Measurements from ENCODE around the gene MICAL3. TPM values are rescaled to one million over a fixed set of nuclear protein-coding genes. Genes with fewer than 3 reads are reported as not detected.

Gene MICAL3
- polyA plus RNA-seq, 1 donor from 2014 or later: 28.1 TPM

DNA sequence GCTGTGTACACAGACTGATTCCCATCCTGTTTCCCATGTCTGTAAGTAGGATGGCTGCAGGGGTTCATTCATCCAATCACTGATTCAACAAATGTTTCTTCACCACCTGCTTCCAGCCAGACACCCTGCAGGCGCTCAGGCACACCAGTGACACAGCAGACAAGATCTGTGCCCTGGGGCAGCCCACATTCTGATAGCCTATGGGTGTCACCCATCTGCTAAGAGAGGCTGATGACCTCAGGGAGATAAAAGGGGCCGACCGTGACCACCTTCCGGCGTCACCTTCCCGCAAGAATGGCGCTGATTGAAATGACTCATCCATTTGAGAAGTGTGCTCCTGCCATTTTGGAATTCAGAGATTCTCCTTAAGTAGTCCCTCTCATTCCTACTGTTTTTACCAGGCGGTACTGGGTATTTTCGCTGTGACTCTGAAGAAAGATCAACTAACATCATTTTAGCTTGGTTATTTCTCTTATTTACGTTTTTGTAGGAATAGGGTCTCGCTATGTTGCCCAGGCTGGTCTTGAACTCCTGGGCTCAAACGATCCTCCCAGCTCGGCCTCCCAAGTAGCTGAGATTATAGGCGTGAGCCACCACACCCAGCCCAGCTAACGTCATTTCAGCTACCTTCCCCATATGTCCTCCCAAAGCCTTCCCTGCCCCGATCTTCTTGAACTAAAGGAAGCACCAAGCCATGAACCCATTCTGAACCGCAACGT, 176.8 kb downstream of the MICAL3 start:
- Histone ChIP-seq H3K9ac (ENCODE audit: low read length) (no peak overlapping the region), H3K27ac (ENCODE audit: low read length) (no peak overlapping the region)

DNA sequence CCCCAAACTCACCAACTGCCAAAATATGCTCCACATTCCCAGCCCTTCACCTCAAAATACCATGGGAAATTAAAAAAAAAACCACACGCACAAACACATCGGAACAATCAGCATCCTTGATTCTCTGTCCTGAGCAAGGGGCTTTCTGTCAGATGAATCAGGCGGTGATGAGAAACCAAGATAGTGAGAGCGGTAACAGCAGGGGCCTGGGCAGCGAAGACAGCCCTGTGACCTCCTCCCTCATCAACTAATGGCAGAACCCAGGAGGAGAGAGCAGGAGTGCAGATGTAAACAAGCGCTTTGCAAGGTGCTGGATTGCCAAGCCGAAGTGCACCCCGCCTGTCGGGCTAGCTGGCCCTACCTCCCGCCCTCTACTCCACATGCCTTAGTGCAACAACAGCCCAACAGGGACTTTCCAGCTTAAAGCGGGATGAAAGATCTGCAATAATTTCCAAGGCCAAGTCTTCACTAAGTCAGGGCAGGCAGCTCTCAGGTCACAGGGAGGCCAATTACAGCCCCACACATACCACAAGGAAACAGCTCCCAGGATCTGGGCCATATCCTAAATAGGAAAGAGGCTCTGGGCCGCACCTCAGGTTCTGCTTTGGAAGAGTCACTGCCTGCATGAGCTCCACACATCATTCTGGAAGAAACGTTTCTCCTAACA, 177.9 kb downstream of the MICAL3 start:
- no peaks in the 10 kb centered on the region for H3K36me3 ChIP-seq (ENCODE audit: insufficient read depth, low read length)
- H3F3A ChIP-seq (ENCODE audit: insufficient read depth, low read length, poor library complexity, severe bottlenecking): no peaks in the 10 kb centered on the region
- H3K9me2 ChIP-seq (ENCODE audit: insufficient read depth, low read length): no peaks in the 10 kb centered on the region
- H3K27ac ChIP-seq (ENCODE audit: low read length): no peak overlapping the region
- H3K9ac ChIP-seq (ENCODE audit: low read length): no peak overlapping the region
- H4K20me1 ChIP-seq (ENCODE audit: insufficient read depth): no peaks in the 10 kb centered on the region
- H3K4me2 ChIP-seq (ENCODE audit: low read length): no peak overlapping the region
- H3K79me2 ChIP-seq (replicated peaks; ENCODE audit: insufficient read depth, low read length): no peaks in the 10 kb centered on the region
- TF ChIP-seq, protein P1, sequence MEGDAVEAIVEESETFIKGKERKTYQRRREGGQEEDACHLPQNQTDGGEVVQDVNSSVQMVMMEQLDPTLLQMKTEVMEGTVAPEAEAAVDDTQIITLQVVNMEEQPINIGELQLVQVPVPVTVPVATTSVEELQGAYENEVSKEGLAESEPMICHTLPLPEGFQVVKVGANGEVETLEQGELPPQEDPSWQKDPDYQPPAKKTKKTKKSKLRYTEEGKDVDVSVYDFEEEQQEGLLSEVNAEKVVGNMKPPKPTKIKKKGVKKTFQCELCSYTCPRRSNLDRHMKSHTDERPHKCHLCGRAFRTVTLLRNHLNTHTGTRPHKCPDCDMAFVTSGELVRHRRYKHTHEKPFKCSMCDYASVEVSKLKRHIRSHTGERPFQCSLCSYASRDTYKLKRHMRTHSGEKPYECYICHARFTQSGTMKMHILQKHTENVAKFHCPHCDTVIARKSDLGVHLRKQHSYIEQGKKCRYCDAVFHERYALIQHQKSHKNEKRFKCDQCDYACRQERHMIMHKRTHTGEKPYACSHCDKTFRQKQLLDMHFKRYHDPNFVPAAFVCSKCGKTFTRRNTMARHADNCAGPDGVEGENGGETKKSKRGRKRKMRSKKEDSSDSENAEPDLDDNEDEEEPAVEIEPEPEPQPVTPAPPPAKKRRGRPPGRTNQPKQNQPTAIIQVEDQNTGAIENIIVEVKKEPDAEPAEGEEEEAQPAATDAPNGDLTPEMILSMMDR (IDR thresholded peaks at IDR 0.05; ENCODE audit: poor library complexity, severe bottlenecking): no peak
- TF ChIP-seq POLR2AphosphoS5 (IDR thresholded peaks at IDR 0.05): no peak
- no peaks in the 10 kb centered on the region for H3K9me3 ChIP-seq (ENCODE audit: low read length)
- H3K4me3 ChIP-seq (ENCODE audit: low read length): no peak overlapping the region
- H2AFZ ChIP-seq (ENCODE audit: low read depth, low read length): no peak overlapping the region
- H3K27me3 ChIP-seq (ENCODE audit: insufficient read depth, low read depth, low read length): no peaks in the 10 kb centered on the region

More for the DNA sequence above, 176.8 kb downstream of the MICAL3 start:
- H3K9me3 ChIP-seq (ENCODE audit: low read length): no peaks in the 10 kb centered on the region
- H3K27me3 ChIP-seq (ENCODE audit: insufficient read depth, low read depth, low read length): no peaks in the 10 kb centered on the region
- H2AFZ ChIP-seq (ENCODE audit: low read depth, low read length): no peak overlapping the region
- H3K36me3 ChIP-seq (ENCODE audit: insufficient read depth, low read length): no peaks in the 10 kb centered on the region
- no peak overlapping the region for H3K4me2 ChIP-seq (ENCODE audit: low read length)
- H3F3A ChIP-seq (ENCODE audit: insufficient read depth, low read length, poor library complexity, severe bottlenecking): no peaks in the 10 kb centered on the region
- no peaks in the 10 kb centered on the region for H3K9me2 ChIP-seq (ENCODE audit: insufficient read depth, low read length)
- H3K79me2 ChIP-seq (replicated peaks; ENCODE audit: insufficient read depth, low read length): no peaks in the 10 kb centered on the region
- no peak for TF ChIP-seq POLR2AphosphoS5 (IDR thresholded peaks at IDR 0.05)
- no peak overlapping the region for H3K4me3 ChIP-seq (ENCODE audit: low read length)
- H4K20me1 ChIP-seq (ENCODE audit: insufficient read depth): no peaks in the 10 kb centered on the region

DNA sequence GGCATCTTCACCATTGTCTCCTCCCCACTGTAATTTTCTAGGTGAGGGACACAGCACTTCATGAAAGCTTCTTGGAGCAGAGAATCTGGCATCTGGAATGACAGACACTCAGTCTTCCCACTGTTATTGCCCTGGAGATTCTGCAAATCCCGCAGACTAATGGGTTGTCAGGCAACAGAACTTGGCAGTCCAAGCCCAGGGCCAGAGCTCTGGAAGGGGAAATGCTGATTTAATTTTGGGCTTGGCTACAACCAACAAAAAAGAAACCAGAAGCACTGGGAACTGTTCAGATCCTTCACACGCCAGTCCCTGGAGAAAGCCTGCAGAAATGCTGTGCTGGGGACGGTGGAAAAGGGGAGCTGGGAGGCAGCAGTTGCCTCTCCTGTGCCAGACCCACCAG, 178.6 kb downstream of the MICAL3 start:
- Histone ChIP-seq H3K27ac (ENCODE audit: low read length) (no peak overlapping the region), H3F3A (ENCODE audit: insufficient read depth, low read length, poor library complexity, severe bottlenecking) (no peaks in the 10 kb centered on the region), H3K4me2 (ENCODE audit: low read length) (no peak overlapping the region), H3K27me3 (ENCODE audit: insufficient read depth, low read depth, low read length) (no peaks in the 10 kb centered on the region), H3K9ac (ENCODE audit: low read length) (no peak overlapping the region), H4K20me1 (ENCODE audit: insufficient read depth) (no peaks in the 10 kb centered on the region), H3K9me2 (ENCODE audit: insufficient read depth, low read length) (no peaks in the 10 kb centered on the region), H3K9me3 (ENCODE audit: low read length) (no peaks in the 10 kb centered on the region), H3K79me2 (replicated peaks; ENCODE audit: insufficient read depth, low read length) (no peaks in the 10 kb centered on the region), H2AFZ (ENCODE audit: low read depth, low read length) (no peak overlapping the region), H3K36me3 (ENCODE audit: insufficient read depth, low read length) (no peaks in the 10 kb centered on the region), H3K4me3 (ENCODE audit: low read length) (no peak overlapping the region)
- TF ChIP-seq, protein P2, sequence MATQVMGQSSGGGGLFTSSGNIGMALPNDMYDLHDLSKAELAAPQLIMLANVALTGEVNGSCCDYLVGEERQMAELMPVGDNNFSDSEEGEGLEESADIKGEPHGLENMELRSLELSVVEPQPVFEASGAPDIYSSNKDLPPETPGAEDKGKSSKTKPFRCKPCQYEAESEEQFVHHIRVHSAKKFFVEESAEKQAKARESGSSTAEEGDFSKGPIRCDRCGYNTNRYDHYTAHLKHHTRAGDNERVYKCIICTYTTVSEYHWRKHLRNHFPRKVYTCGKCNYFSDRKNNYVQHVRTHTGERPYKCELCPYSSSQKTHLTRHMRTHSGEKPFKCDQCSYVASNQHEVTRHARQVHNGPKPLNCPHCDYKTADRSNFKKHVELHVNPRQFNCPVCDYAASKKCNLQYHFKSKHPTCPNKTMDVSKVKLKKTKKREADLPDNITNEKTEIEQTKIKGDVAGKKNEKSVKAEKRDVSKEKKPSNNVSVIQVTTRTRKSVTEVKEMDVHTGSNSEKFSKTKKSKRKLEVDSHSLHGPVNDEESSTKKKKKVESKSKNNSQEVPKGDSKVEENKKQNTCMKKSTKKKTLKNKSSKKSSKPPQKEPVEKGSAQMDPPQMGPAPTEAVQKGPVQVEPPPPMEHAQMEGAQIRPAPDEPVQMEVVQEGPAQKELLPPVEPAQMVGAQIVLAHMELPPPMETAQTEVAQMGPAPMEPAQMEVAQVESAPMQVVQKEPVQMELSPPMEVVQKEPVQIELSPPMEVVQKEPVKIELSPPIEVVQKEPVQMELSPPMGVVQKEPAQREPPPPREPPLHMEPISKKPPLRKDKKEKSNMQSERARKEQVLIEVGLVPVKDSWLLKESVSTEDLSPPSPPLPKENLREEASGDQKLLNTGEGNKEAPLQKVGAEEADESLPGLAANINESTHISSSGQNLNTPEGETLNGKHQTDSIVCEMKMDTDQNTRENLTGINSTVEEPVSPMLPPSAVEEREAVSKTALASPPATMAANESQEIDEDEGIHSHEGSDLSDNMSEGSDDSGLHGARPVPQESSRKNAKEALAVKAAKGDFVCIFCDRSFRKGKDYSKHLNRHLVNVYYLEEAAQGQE (IDR thresholded peaks at IDR 0.05; ENCODE audit: borderline replicate concordance): no peak
- TF ChIP-seq POLR2AphosphoS5 (IDR thresholded peaks at IDR 0.05) (no peak), SMC3 (conservative IDR thresholded peaks at IDR 0.05; ENCODE audit: poor library complexity) (no peak), EP300 (conservative IDR thresholded peaks at IDR 0.05; ENCODE audit: poor library complexity, severe bottlenecking) (no peak), EZH2 (IDR thresholded peaks at IDR 0.05; ENCODE audit: borderline replicate concordance, insufficient read depth, low read length, poor library complexity, severe bottlenecking) (no peak), MXI1 (conservative IDR thresholded peaks at IDR 0.05; ENCODE audit: poor library complexity, severe bottlenecking) (no peak), TAF1 (IDR thresholded peaks at IDR 0.05; ENCODE audit: low read depth) (no peak), RAD21 (conservative IDR thresholded peaks at IDR 0.05) (no peak)
- TF ChIP-seq, protein P1 (IDR thresholded peaks at IDR 0.05; ENCODE audit: poor library complexity, severe bottlenecking): no peak

Measured in neural cell (in vitro differentiated cells).